SK-N-SH (cell line): Measurements from ENCODE around the gene TTC22. TPM values are rescaled to one million over a fixed set of nuclear protein-coding genes. Genes with fewer than 3 reads are reported as not detected.

Experiments
- CTCF ChIA-PET: fragments of 300-600, 350-600 bp; formaldehyde crosslinking; extraction: SDS; loops from one replicate; lab custom pipeline; 2021; lab: Yijun Ruan, JAX
- POLR2A ChIA-PET: fragments of 350-600 bp; sonication (Branson Sonifier 250); formaldehyde crosslinking; extraction: SDS; loops from one replicate; lab custom pipeline; 2020; ENCODE audit warnings: antibody characterized with exemption, inconsistent platforms; lab: Yijun Ruan, JAX
- DNase-seq: peaks from one replicate; pipeline ENCODE4 v3.0.0; 2012
- H2AFZ ChIP-seq: fragments of 200-600 bp; sonication (generic); 2 replicates; pipeline ENCODE4 v1.8.1; 2016; ENCODE audit warnings: antibody characterized with exemption, mild to moderate bottlenecking, low read depth
- H3F3A ChIP-seq: fragments of 200-600 bp; sonication (generic); replicated peaks from 2 replicates; pipeline ENCODE3; 2016; ENCODE audit warnings: antibody characterized with exemption, mild to moderate bottlenecking; ENCODE audit not compliant: insufficient read depth
- H3K27ac ChIP-seq, 2 experiments: fragments of 200-500 bp in 1 of 2; fragments of 200-600 bp in 1 of 2; sonication (Bioruptor generic) in 1 of 2; sonication (generic), shearing (Covaris generic) in 1 of 2; 2 replicates each; pipeline versions ENCODE4 v1.5.1 to v1.6.1; 2014 to 2016; ENCODE audit warnings: low read depth in 2 of 2, inconsistent platforms in 1 of 2, low read length in 1 of 2, mild to moderate bottlenecking in 1 of 2, mixed read lengths in 1 of 2
- H3K27me3 ChIP-seq: fragments of 200-600 bp; sonication (generic), shearing (Covaris generic); 2 replicates; pipeline ENCODE4 v1.6.1; 2016; ENCODE audit warnings: mixed run types; ENCODE audit not compliant: insufficient read depth
- H3K36me3 ChIP-seq, 2 experiments: fragments of 200-500 bp in 1 of 2; fragments of 200-600 bp in 1 of 2; sonication (Bioruptor generic) in 1 of 2; sonication (generic) in 1 of 2; replicated peaks in 1 of 2; 2 replicates each; pipeline versions ENCODE3 to v1.5.1; 2014 to 2016; ENCODE audit warnings: low read length in 1 of 2, mild to moderate bottlenecking in 1 of 2; ENCODE audit not compliant: insufficient read depth in 2 of 2, control insufficient read depth in 1 of 2
- H3K4me1 ChIP-seq, 2 experiments: fragments of 200-500 bp in 1 of 2; fragments of 200-600 bp in 1 of 2; sonication (Bioruptor generic) in 1 of 2; sonication (generic), shearing (Covaris generic) in 1 of 2; 2 replicates each; pipeline versions ENCODE4 v1.5.1 to v1.6.1; 2014 to 2016; ENCODE audit warnings: low read depth in 1 of 2, low read length in 1 of 2, mixed run types in 1 of 2; ENCODE audit not compliant: insufficient read depth in 2 of 2, control insufficient read depth in 1 of 2
- H3K4me2 ChIP-seq: fragments of 200-600 bp; sonication (generic), shearing (Covaris generic); 2 replicates; pipeline ENCODE4 v1.6.1; 2017; ENCODE audit warnings: mixed run types
- H3K4me3 ChIP-seq, 2 experiments: fragments of 200-500 bp in 1 of 2; fragments of 200-600 bp in 1 of 2; sonication (Bioruptor generic) in 1 of 2; sonication (generic), shearing (Covaris generic) in 1 of 2; 2 replicates each; pipeline versions ENCODE4 v1.5.1 to v1.8.1; 2014 to 2016; ENCODE audit warnings: low read depth in 2 of 2, inconsistent platforms in 1 of 2, low read length in 1 of 2, mild to moderate bottlenecking in 1 of 2, mixed read lengths in 1 of 2, moderate library complexity in 1 of 2
- H3K79me2 ChIP-seq: fragments of 200-600 bp; sonication (generic); 2 replicates; pipeline ENCODE4 v1.8.1; 2017; ENCODE audit warnings: mild to moderate bottlenecking; ENCODE audit not compliant: insufficient read depth
- H3K9ac ChIP-seq: fragments of 200-600 bp; sonication (generic); 2 replicates; pipeline ENCODE4 v1.6.1; 2017; ENCODE audit warnings: mixed run types
- H3K9me2 ChIP-seq: fragments of 200-600 bp; sonication (generic); 2 replicates; pipeline ENCODE4 v1.6.1; 2017; ENCODE audit warnings: mixed run types
- H3K9me3 ChIP-seq: fragments of 200-600 bp; sonication (generic); 2 replicates; pipeline ENCODE4 v1.6.1; 2017; ENCODE audit warnings: mixed run types, mild to moderate bottlenecking, moderate library complexity
- H4K20me1 ChIP-seq: fragments of 200-600 bp; sonication (generic); 2 replicates; pipeline ENCODE4 v1.6.1; 2017; ENCODE audit warnings: mild to moderate bottlenecking, mixed run types; ENCODE audit not compliant: insufficient read depth
- CTCF ChIP-seq: fragments of 200-600 bp; sonication (generic); IDR thresholded peaks from 2 replicates; pipeline ENCODE4 v1.6.1; 2017; ENCODE audit warnings: antibody characterized with exemption, mild to moderate bottlenecking, moderate library complexity
- ELF1 ChIP-seq: IDR thresholded peaks from 2 replicates; pipeline ENCODE4 v1.4.0; 2012
- FOSL2 ChIP-seq: IDR thresholded peaks from 2 replicates; pipeline ENCODE4 v1.4.0; 2012; ENCODE audit warnings: low read depth, mild to moderate bottlenecking, moderate library complexity, borderline replicate concordance
- GABPA ChIP-seq: IDR thresholded peaks from 2 replicates; pipeline ENCODE4 v1.4.0; 2012; ENCODE audit warnings: low read depth, mild to moderate bottlenecking
- GATA2 ChIP-seq: sonication (generic); formaldehyde crosslinking; IDR thresholded peaks from 2 replicates; pipeline ENCODE4 v1.5.0; 2020; ENCODE audit warnings: mild to moderate bottlenecking, missing genetic modification reagents
- MEF2A ChIP-seq: IDR thresholded peaks from 2 replicates; pipeline ENCODE4 v1.4.0; 2012; ENCODE audit warnings: low read depth, borderline replicate concordance
- MXI1 ChIP-seq: IDR thresholded peaks from 2 replicates; pipeline ENCODE4 v1.6.1; 2012; ENCODE audit warnings: mild to moderate bottlenecking, low read depth, low read length, improper control_type of control experiment
- NFIC ChIP-seq: IDR thresholded peaks from 2 replicates; pipeline ENCODE4 v1.4.0; 2012; ENCODE audit warnings: borderline replicate concordance
- NRF1 ChIP-seq: IDR thresholded peaks from 2 replicates; pipeline ENCODE4 v1.6.1; 2012; ENCODE audit warnings: low read depth, mild to moderate bottlenecking, low read length
- POLR2AphosphoS5 ChIP-seq: IDR thresholded peaks from 2 replicates; pipeline ENCODE4 v1.6.1; 2012; ENCODE audit warnings: low read depth, low read length
- RAD21 ChIP-seq: IDR thresholded peaks from 2 replicates; pipeline ENCODE4 v1.6.1; 2012; ENCODE audit warnings: mild to moderate bottlenecking, low read length
- RCOR1 ChIP-seq: fragments of 150-350 bp; IDR thresholded peaks from 2 replicates; pipeline ENCODE4 v1.6.1; 2017; ENCODE audit warnings: antibody characterized with exemption, low read length
- RXRA ChIP-seq: IDR thresholded peaks from 2 replicates; pipeline ENCODE4 v1.4.0; 2012; ENCODE audit warnings: low read depth, mild to moderate bottlenecking, borderline replicate concordance
- SMC3 ChIP-seq: IDR thresholded peaks from 2 replicates; pipeline ENCODE4 v1.6.1; 2012; ENCODE audit warnings: low read depth, low read length, improper control_type of control experiment
- TAF1 ChIP-seq: IDR thresholded peaks from 2 replicates; pipeline ENCODE4 v1.6.1; 2012; ENCODE audit warnings: low read depth, mild to moderate bottlenecking, low read length, moderate library complexity, borderline replicate concordance
- TCF12 ChIP-seq: IDR thresholded peaks from 2 replicates; pipeline ENCODE4 v1.4.0; 2012
- TEAD4 ChIP-seq: IDR thresholded peaks from 2 replicates; pipeline ENCODE4 v1.4.0; 2012; ENCODE audit warnings: mild to moderate bottlenecking, borderline replicate concordance; ENCODE audit not compliant: insufficient read depth
- USF1 ChIP-seq: IDR thresholded peaks from 2 replicates; pipeline ENCODE4 v1.4.0; 2012; ENCODE audit warnings: low read depth, borderline replicate concordance
- YY1 ChIP-seq: IDR thresholded peaks from 2 replicates; pipeline ENCODE4 v1.4.0; 2012; ENCODE audit warnings: low read depth, mild to moderate bottlenecking
- WGBS: methylation state at CpG from one replicate; pipeline ENCODE4 v1.1.6; 2017; ENCODE audit warnings: low lambda C conversion rate; 5-methylcytosine and 5-hydroxymethylcytosine counted together
- polyA plus RNA-seq, 3 experiments: library from polyadenylated mRNA; depleted of rRNA; stranded (reverse); fragments of >200 nt; gene quantifications; 2 replicates each; pipeline ENCODE4 v1.2.3, GENCODE V29; 2012
- TF ChIP-seq, protein P1 (sequence below): IDR thresholded peaks from 2 replicates; pipeline ENCODE4 v1.6.1; 2012; ENCODE audit warnings: mild to moderate bottlenecking, low read depth, low read length, moderate library complexity

The TTC22 gene
- polyA plus RNA-seq, 1 of the 3 experiments (the other 2 are of a cell fraction), result not detected

DNA sequence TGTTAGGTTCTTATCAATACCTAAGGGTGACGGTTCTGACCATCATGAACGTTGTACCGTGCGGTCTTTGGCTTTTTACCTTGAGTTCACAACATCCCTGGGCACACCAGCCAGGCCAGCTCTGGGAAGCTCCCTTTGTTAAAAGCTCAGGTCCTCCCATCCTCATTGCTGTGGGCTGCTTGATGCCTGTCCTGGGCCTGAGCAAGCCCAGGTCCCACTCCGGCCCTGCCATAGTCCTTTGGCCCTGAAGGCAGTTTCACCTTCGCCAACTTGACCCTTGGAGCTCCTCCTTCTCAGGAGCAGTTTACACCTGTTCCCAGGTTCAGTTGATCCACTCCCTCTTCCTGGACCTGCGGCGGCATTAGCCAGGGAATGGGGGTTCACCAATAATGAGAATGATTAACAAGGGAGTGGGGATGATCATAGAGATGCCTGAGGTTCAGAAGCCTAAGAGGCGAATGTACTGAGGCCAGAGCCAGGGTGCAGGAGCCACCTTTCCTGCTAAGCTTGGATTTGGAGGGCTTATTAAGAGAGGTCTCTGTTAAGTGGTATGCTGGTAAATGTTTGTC lies 45.7 kb upstream of the TTC22 start:
- no peaks in the 10 kb centered on the region for H3K9me3 ChIP-seq
- no peaks in the 10 kb centered on the region for H3K27me3 ChIP-seq
- H3F3A ChIP-seq, result no peaks in the 10 kb centered on the region
- CTCF ChIA-PET, result interaction anchor here (1.7 kb wide), 1 partner anchor 41 kb away, joined by 3 read pairs; no protein-coding TSS in a partner anchor
- no peaks in the 10 kb centered on the region for H3K4me1 ChIP-seq
- H3K4me2 ChIP-seq, result no peak overlapping the region
- POLR2A ChIA-PET, result no interaction called here
- H3K9me2 ChIP-seq, result no peaks in the 10 kb centered on the region
- no peaks in the 10 kb centered on the region for H3K36me3 ChIP-seq
- no peak overlapping the region for H3K4me3 ChIP-seq
- WGBS, result 87% methylated on average over 9 of the region's 9 CpGs
- H3K9ac ChIP-seq, result no peak overlapping the region
- no peaks in the 10 kb centered on the region for H4K20me1 ChIP-seq
- TF ChIP-seq, protein P1, sequence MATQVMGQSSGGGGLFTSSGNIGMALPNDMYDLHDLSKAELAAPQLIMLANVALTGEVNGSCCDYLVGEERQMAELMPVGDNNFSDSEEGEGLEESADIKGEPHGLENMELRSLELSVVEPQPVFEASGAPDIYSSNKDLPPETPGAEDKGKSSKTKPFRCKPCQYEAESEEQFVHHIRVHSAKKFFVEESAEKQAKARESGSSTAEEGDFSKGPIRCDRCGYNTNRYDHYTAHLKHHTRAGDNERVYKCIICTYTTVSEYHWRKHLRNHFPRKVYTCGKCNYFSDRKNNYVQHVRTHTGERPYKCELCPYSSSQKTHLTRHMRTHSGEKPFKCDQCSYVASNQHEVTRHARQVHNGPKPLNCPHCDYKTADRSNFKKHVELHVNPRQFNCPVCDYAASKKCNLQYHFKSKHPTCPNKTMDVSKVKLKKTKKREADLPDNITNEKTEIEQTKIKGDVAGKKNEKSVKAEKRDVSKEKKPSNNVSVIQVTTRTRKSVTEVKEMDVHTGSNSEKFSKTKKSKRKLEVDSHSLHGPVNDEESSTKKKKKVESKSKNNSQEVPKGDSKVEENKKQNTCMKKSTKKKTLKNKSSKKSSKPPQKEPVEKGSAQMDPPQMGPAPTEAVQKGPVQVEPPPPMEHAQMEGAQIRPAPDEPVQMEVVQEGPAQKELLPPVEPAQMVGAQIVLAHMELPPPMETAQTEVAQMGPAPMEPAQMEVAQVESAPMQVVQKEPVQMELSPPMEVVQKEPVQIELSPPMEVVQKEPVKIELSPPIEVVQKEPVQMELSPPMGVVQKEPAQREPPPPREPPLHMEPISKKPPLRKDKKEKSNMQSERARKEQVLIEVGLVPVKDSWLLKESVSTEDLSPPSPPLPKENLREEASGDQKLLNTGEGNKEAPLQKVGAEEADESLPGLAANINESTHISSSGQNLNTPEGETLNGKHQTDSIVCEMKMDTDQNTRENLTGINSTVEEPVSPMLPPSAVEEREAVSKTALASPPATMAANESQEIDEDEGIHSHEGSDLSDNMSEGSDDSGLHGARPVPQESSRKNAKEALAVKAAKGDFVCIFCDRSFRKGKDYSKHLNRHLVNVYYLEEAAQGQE, result no peak
- TF ChIP-seq YY1 (no peak), RAD21 (no peak), POLR2AphosphoS5 (no peak), TCF12 (no peak), FOSL2 (no peak), USF1 (no peak), CTCF (no peak), GABPA (no peak), RXRA (no peak), TEAD4 (no peak), GATA2 (CRISPR knock-in tag) (no peak), MXI1 (no peak), ELF1 (no peak), RCOR1 (no peak), NRF1 (no peak), SMC3 (no peak), TAF1 (no peak), MEF2A (no peak), NFIC (no peak)
- no peak for DNase-seq
- no peaks in the 10 kb centered on the region for H3K79me2 ChIP-seq
- no peak overlapping the region for H2AFZ ChIP-seq
- H3K27ac ChIP-seq, result no peak overlapping the region
